SH-SY5Y (cell line): ENCODE data around the gene PTDSS2.

Experiments
- GATA2 ChIP-seq: IDR thresholded peaks from 2 replicates; pipeline ENCODE4 v1.6.1; 2011; ENCODE audit warnings: mild to moderate bottlenecking, low read depth, low read length
- GATA3 ChIP-seq: IDR thresholded peaks from 2 replicates; pipeline ENCODE4 v1.6.1; 2011; ENCODE audit warnings: low read depth, mild to moderate bottlenecking, low read length, moderate library complexity

The PTDSS2 gene

DNA sequence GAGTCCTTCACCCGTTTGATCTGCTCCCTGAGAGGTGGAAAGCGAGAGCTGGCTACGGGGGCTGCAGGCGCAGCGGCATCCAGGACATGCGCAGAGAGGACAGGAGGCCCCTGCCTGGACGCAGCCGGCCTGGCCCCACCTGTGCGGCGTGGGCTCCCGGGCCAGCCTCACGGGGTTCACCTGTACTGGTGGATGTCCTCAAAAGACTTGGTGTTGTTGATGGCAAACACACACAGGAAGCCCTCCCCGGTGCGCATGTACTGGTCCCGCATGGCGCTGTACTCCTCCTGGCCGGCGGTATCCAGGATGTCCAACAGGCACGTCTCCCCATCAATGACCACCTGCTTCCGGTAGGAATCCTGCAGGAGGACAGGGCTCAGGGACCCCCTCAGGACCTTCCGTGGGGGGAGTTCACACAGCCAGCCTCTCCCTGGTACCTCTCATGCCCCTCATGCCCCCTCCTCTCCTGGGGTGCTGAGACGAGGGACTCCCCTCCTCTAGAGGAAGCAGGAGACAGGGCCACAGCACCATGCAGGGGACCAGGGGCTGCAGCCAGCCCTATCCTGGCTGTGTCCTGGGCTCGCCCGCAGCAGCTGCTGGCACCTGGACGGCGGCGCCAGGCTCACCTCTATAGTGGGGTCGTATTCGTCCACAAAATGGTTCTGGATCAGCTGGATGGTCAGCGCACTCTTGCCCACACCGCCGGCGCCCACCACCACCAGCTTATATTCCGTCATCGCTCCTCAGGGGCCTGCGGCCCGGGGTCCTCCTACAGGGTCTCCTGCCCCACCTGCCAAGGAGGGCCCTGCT is 83.7 kb downstream of the PTDSS2 start:
- no peak for TF ChIP-seq GATA2
- TF ChIP-seq GATA3 = no peak

DNA sequence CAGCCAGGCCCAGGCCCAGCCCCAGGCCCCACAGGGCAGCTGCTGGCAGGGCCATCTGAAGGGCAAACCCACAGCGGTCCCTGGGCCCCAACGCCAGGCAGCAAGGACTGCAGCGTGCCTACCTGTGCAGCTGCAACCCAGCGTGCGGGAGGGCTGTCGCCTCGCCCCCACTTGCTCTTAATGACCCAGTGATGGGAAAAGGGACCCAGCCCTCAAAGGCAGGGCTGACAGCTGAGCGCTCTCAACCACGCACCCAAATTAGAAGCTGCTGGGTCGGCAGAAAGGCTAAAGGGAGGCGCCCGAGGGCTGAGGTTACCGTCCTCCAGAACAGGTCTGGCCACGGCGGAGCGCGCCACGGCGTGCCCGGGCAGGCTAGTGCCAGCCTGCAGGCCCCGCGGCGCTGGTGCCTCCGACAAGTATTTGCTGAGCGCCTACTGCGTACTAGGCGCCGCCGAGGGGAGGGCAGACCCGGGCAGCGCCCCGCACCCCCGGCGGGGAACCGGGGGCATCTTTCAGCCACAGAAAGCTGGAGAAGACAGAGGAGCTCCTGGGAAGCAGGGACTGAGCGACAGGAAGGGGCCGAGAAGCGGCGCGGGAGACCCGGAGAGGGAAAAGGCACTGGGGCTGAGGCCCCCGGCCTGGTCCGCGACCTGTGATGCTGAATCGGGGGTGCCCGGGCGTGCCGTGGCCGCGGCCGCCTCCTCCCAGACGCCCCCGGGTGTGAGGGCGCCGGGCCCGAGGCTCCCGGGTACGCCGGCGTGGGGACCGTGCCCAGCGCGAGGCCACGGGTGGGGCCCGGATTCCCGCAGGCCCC is 84.5 kb downstream of the PTDSS2 start:
- TF ChIP-seq GATA3 = no peak

DNA sequence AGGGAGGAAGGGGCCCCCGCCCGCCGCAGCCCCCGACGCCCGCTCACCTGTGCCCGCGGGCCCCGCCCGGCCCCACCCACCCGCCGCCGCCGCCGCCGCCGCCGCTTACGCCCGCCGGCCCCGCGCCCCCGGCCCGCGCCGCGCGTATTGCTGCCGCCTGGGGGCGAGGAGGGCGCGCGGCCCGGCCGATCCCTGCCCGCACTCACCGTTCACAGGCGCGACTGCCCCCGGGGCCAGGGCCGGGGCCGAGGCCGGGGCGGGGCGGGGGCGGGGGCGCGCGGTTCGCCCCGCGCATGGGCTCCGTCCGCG is 85.1 kb downstream of the PTDSS2 start:
- no peak for TF ChIP-seq GATA3
- no peak for TF ChIP-seq GATA2

GRCh38 chr11:535519-536454 is 85.7 kb downstream of the PTDSS2 start, which contains the start of gene HRAS:
TSS of gene HRAS (minus strand) at chr11:535576.
- TF ChIP-seq GATA3 = no peak
- TF ChIP-seq GATA2 = no peak

- TF ChIP-seq GATA3 = no peak
- no peak for TF ChIP-seq GATA2
These were observed 87.0 kb downstream of the PTDSS2 start, which contains the start of gene LRRC56 for GRCh38 chr11:536841-537621. TSS of gene LRRC56 (plus strand) at chr11:537527. CDS start at chr11:540685, 3,158 bp downstream.

- no peak for TF ChIP-seq GATA2
- no peak for TF ChIP-seq GATA3
These were observed 87.7 kb downstream of the PTDSS2 start for GRCh38 chr11:537622-538430.

GRCh38 chr11:538431-539051 is 88.5 kb downstream of the PTDSS2 start:
- TF ChIP-seq GATA3 (no peak), GATA2 (no peak)

DNA sequence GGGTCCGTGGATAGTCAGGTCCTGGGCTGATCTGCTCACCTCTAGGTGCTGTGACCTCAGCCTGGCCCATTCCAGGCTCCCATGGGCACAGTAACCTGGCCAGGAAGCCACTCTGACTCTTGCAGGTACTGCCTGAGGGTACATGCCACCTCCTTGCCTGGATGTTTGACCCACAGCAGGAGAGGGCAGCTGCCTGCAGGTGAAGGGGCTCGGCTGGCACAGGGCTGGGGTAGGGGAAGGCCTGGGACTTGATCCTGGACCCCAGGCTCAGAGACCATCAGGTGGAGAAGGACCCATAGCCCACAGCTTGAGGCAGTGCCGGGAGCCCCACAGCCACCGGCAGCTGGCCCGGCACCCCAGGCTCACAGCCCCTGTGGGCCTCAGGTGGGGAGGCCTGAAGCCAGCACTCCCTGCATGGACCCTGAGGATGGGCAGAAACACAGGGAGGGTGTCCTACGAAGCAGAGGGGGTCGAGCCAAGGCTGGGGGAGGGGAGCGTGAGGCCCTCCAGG is 89.9 kb downstream of the PTDSS2 start:
- TF ChIP-seq GATA3 = no peak
- TF ChIP-seq GATA2 = no peak
